ENCODE data around the gene DARS2. TPM values are rescaled to one million over a fixed set of nuclear protein-coding genes. Genes with fewer than 3 reads are reported as not detected.
"Not testable (repeated sequence)": the region's sequence is repeated elsewhere in the genome, so short reads cannot be mapped to it uniquely, and the experiment has no call there.

Gene DARS2
- total RNA-seq, 2 donors from 2014 or later, result 37.9 to 43.0 TPM

DNA sequence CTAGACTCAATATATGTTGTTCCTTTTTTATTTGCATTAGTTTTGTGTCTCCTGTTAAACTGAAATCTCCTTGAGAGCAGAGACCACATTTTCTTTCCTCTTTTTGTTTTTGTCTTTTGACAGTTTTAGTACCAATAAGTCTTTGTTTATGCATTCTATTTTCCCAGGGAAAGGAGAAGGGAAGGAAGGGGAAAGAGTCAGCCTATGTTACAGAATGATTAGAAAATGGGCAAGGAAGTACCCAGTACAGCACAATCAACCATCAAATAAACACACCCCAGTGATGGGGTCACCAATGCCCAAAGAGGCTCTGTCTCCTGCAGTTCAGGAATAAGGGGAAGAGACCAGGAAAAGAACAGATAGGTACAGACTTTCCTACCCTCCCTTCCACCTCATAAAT, 53.8 kb downstream of the DARS2 start:
- H3K4me3 ChIP-seq (ENCODE audit: low read length), result no peak overlapping the region
- H3K27me3 ChIP-seq (ENCODE audit: control insufficient read depth, insufficient read depth, low read length, poor library complexity, severe bottlenecking), result no peaks in the 10 kb centered on the region
- H3K27ac Mint-ChIP-seq, result no peak overlapping the region
- no peaks in the 10 kb centered on the region for H3K27me3 Mint-ChIP-seq (ENCODE audit: insufficient read depth)
- no peaks in the 10 kb centered on the region for H3K9me3 ChIP-seq (ENCODE audit: control insufficient read depth, low read length)
- DNase-seq, result no peak
- no peaks in the 10 kb centered on the region for H3K4me1 Mint-ChIP-seq
- peaks cover 49% of the 10 kb centered on the region for H3K36me3 Mint-ChIP-seq (ENCODE audit: low read depth)
- peaks cover 1% of the 10 kb centered on the region for H3K9me3 Mint-ChIP-seq
- no peak overlapping the region for H3K27ac ChIP-seq (ENCODE audit: low read depth, low read length)
- H3K36me3 ChIP-seq (ENCODE audit: control insufficient read depth, insufficient read depth, low read length), result peaks cover 49% of the 10 kb centered on the region
- no peak overlapping the region for H3K9ac ChIP-seq (ENCODE audit: extremely low read depth, low read length, poor library complexity, severe bottlenecking)
- H3K4me3 Mint-ChIP-seq, result no peak overlapping the region
- TF ChIP-seq, protein P1, sequence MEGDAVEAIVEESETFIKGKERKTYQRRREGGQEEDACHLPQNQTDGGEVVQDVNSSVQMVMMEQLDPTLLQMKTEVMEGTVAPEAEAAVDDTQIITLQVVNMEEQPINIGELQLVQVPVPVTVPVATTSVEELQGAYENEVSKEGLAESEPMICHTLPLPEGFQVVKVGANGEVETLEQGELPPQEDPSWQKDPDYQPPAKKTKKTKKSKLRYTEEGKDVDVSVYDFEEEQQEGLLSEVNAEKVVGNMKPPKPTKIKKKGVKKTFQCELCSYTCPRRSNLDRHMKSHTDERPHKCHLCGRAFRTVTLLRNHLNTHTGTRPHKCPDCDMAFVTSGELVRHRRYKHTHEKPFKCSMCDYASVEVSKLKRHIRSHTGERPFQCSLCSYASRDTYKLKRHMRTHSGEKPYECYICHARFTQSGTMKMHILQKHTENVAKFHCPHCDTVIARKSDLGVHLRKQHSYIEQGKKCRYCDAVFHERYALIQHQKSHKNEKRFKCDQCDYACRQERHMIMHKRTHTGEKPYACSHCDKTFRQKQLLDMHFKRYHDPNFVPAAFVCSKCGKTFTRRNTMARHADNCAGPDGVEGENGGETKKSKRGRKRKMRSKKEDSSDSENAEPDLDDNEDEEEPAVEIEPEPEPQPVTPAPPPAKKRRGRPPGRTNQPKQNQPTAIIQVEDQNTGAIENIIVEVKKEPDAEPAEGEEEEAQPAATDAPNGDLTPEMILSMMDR (conservative IDR thresholded peaks at IDR 0.05), result no peak
- no peaks in the 10 kb centered on the region for H3K4me1 ChIP-seq (ENCODE audit: control insufficient read depth, insufficient read depth, low read length)

DNA sequence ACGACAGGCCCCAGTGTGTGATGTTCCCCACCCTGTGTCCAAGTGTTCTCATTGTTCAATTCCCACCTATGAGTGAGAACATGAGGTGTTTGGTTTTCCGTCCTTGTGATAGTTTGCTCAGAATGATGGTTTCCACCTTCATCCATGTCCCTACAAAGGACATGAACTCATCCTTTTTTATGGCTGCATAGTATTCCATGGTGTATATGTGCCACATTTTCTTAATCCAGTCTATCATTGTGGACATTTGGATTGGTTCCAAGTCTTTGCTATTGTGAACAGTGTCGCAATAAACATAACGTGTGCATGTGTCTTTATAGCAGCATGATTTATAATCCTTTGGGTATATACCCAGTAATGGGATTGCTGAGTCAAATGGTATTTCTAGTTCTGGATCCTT, 56.6 kb downstream of the DARS2 start:
- H3K27me3 ChIP-seq (ENCODE audit: control insufficient read depth, insufficient read depth, low read length, poor library complexity, severe bottlenecking); H3K9me3 Mint-ChIP-seq; H3K9me3 ChIP-seq (ENCODE audit: control insufficient read depth, low read length); H3K4me3 Mint-ChIP-seq; H3K9ac ChIP-seq (ENCODE audit: extremely low read depth, low read length, poor library complexity, severe bottlenecking); H3K4me1 ChIP-seq (ENCODE audit: control insufficient read depth, insufficient read depth, low read length); H3K27me3 Mint-ChIP-seq (ENCODE audit: insufficient read depth); H3K27ac Mint-ChIP-seq; H3K4me1 Mint-ChIP-seq; DNase-seq; H3K27ac ChIP-seq (ENCODE audit: low read depth, low read length); H3K4me3 ChIP-seq (ENCODE audit: low read length): not testable (repeated sequence)
- 91 to 100% methylated on average over 2 to 3 of the region's 4 CpGs for WGBS, 2 experiments (ENCODE audit: insufficient coverage in 1 of 2, insufficient read length in 1 of 2)
- peaks cover 42% of the 10 kb centered on the region for H3K36me3 ChIP-seq (ENCODE audit: control insufficient read depth, insufficient read depth, low read length)
- H3K36me3 Mint-ChIP-seq (ENCODE audit: low read depth), result peaks cover 33% of the 10 kb centered on the region

DNA sequence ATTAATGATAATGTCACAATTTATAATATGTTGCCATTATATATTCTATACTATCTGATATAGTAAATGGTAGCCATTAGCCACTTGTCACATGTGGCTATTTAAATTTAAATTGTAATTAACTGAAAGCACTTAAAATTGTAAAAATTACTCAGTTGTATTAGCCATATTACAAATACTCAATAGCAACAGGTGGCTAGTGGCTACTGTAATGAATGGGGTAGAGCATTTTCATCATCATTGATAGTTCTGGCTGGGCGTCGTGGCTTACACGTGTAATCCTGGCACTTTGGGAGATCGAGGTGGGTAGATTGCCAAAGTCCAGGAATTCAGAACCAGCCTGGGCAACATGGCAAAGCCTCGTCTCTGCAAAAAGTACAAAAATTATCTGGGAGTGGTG, 60.2 kb downstream of the DARS2 start:
- no peak overlapping the region for H3K27ac ChIP-seq (ENCODE audit: low read depth, low read length)
- Mint-ChIP-seq H3K27me3 (ENCODE audit: insufficient read depth) (no peaks in the 10 kb centered on the region), H3K27ac (peak overlapping the region; percentile 55), H3K36me3 (ENCODE audit: low read depth) (peaks cover 31% of the 10 kb centered on the region), H3K9me3 (peaks cover 1% of the 10 kb centered on the region), H3K4me1 (no peaks in the 10 kb centered on the region), H3K4me3 (no peak overlapping the region)
- no peak overlapping the region for H3K4me3 ChIP-seq (ENCODE audit: low read length)
- H3K27me3 ChIP-seq (ENCODE audit: control insufficient read depth, insufficient read depth, low read length, poor library complexity, severe bottlenecking), result no peaks in the 10 kb centered on the region
- 92 to 94% methylated on average over 4 to 5 of the region's 5 CpGs for WGBS, 2 experiments (ENCODE audit: insufficient coverage in 1 of 2, insufficient read length in 1 of 2)
- peaks cover 46% of the 10 kb centered on the region for H3K36me3 ChIP-seq (ENCODE audit: control insufficient read depth, insufficient read depth, low read length)
- H3K4me1 ChIP-seq (ENCODE audit: control insufficient read depth, insufficient read depth, low read length), result no peaks in the 10 kb centered on the region
- H3K9ac ChIP-seq (ENCODE audit: extremely low read depth, low read length, poor library complexity, severe bottlenecking), result no peak overlapping the region
- TF ChIP-seq, protein P1 (conservative IDR thresholded peaks at IDR 0.05), result no peak
- no peaks in the 10 kb centered on the region for H3K9me3 ChIP-seq (ENCODE audit: control insufficient read depth, low read length)
- DNase-seq, result no peak

Data from endodermal cell (in vitro differentiated cells).